ENCODE data around the gene LRRC8E. TPM values are rescaled to one million over a fixed set of nuclear protein-coding genes. Genes with fewer than 3 reads are reported as not detected.
"Not testable (repeated sequence)": the region's sequence is repeated elsewhere in the genome, so short reads cannot be mapped to it uniquely, and the experiment has no call there.

Gene LRRC8E
- polyA plus RNA-seq, 4 donors, result 2.3 to 2.9 (median 2.5) TPM

GRCh38 chr19:7928741-7929701 lies 40.7 kb downstream of the LRRC8E start:
- no peak for DNase-seq (ENCODE audit: low read depth in 4 of 4, low spot score in 3 of 4)

GRCh38 chr19:7930030-7930429 lies 41.7 kb downstream of the LRRC8E start:
- not testable (repeated sequence) for DNase-seq (ENCODE audit: low read depth in 4 of 4, low spot score in 3 of 4)

GRCh38 chr19:7930765-7931164 lies 42.5 kb downstream of the LRRC8E start:
- DNase-seq (ENCODE audit: low read depth in 4 of 4, low spot score in 3 of 4), result no peak

GRCh38 chr19:7931221-7932061 lies 43.1 kb downstream of the LRRC8E start:
- no peak for DNase-seq (ENCODE audit: low read depth in 4 of 4, low spot score in 3 of 4)

GRCh38 chr19:7932276-7932929 lies 44.1 kb downstream of the LRRC8E start:
- DNase-seq (ENCODE audit: low read depth in 4 of 4, low spot score in 3 of 4), result no peak

GRCh38 chr19:7932930-7933300 lies 44.6 kb downstream of the LRRC8E start:
- DNase-seq (ENCODE audit: low read depth in 4 of 4, low spot score in 3 of 4), result no peak

- no peak for DNase-seq (ENCODE audit: low read depth in 4 of 4, low spot score in 3 of 4)
Observed at GRCh38 chr19:7933411-7933810, 45.1 kb downstream of the LRRC8E start.

GRCh38 chr19:7933828-7934725 lies 45.8 kb downstream of the LRRC8E start:
- DNase-seq (ENCODE audit: low read depth in 4 of 4, low spot score in 3 of 4), result no peak

- DNase-seq (ENCODE audit: low read depth in 4 of 4, low spot score in 3 of 4), result no peak
Observed at GRCh38 chr19:7934766-7935165, 46.5 kb downstream of the LRRC8E start.

- no peak for DNase-seq (ENCODE audit: low read depth in 4 of 4, low spot score in 3 of 4)
Observed at GRCh38 chr19:7940841-7941240, 52.5 kb downstream of the LRRC8E start.

- DNase-seq (ENCODE audit: low read depth in 4 of 4, low spot score in 3 of 4), result no peak
Observed at GRCh38 chr19:7941895-7942596, 53.7 kb downstream of the LRRC8E start.

- DNase-seq (ENCODE audit: low read depth in 4 of 4, low spot score in 3 of 4), result no peak
Observed at GRCh38 chr19:7942981-7943443, 54.7 kb downstream of the LRRC8E start.

GRCh38 chr19:7943444-7944176 lies 55.3 kb downstream of the LRRC8E start, which contains the start of gene TIMM44:
TSS of gene TIMM44 (minus strand) at chr19:7943666. CDS start at chr19:7943651, 15 bp downstream.
- DNase-seq (ENCODE audit: low read depth in 4 of 4, low spot score in 3 of 4), result peak; percentile 97 to 98 (median 97)

GRCh38 chr19:7944177-7944761 lies 56.0 kb downstream of the LRRC8E start:
- peak; percentile 89 to 94 (median 90) for DNase-seq (ENCODE audit: low read depth in 4 of 4, low spot score in 3 of 4)

- no peak for DNase-seq (ENCODE audit: low read depth in 4 of 4, low spot score in 3 of 4)
Observed at GRCh38 chr19:7947939-7948338, 59.6 kb downstream of the LRRC8E start.
